ENCODE data around the gene OR5D14.

The OR5D14 gene

DNA sequence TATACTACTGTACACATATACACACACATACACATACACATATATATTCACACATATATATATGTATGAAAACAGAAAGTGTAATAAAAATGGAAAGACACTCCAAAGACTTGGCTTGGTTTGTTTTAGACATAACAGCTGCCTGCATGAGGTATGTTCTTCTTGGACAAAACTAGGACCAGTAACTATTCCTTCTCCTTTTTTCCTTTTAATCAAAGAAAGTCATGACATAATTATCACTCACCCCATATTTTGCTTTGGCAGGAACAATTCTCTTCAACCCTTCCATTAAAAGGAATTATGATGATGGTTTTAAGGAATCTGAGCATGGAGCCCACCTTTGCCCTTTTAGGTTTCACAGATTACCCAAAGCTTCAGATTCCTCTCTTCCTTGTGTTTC, at the start of gene OR5D14:
TSS of gene OR5D14 (plus strand) at position 301 of the 400 bp plus-strand sequence. CDS start at position 301, 0 bp downstream.
- no peak for DNase-seq (ENCODE audit: low spot score)

GRCh38 chr11:55773138-55773537, 22.2 kb upstream of the OR5D14 start, which contains the start of gene OR5D13:
Gene OR5D13 (plus strand): TSS chr11:55773438. CDS start chr11:55773438, 0 bp downstream.
- DNase-seq (ENCODE audit: low spot score), result no peak

DNA sequence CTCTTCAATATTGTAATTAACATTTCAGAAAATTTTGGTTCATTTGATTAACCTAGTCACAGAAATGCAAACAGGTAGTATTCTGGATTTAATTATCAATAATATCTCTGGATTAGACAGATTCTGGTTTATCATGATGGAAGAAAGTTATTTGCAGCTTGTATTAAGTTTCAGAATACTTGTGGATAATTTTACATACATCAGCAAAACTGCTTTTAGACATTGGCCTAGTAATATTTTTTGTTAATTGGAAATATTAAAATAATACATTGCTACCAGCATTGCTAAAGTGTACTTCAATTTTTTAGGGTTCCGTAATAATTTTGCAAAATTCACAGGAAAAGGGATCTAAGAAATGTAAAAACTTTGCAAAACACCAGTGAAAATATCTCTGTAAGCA, 3.8 kb upstream of the OR5D14 start:
- DNase-seq (ENCODE audit: low spot score), result no peak

GRCh38 chr11:55793321-55793720, 2.0 kb upstream of the OR5D14 start:
- no peak for DNase-seq (ENCODE audit: low spot score)

- DNase-seq (ENCODE audit: low spot score), result no peak
Measured at GRCh38 chr11:55806248-55806647, 10.9 kb downstream of the OR5D14 start.

- DNase-seq (ENCODE audit: low spot score), result no peak
Measured at GRCh38 chr11:55811067-55811466, 15.7 kb downstream of the OR5D14 start, which contains the start of gene OR5L1. Gene OR5L1 (plus strand): TSS chr11:55811367. CDS start chr11:55811467, 100 bp downstream.

DNA sequence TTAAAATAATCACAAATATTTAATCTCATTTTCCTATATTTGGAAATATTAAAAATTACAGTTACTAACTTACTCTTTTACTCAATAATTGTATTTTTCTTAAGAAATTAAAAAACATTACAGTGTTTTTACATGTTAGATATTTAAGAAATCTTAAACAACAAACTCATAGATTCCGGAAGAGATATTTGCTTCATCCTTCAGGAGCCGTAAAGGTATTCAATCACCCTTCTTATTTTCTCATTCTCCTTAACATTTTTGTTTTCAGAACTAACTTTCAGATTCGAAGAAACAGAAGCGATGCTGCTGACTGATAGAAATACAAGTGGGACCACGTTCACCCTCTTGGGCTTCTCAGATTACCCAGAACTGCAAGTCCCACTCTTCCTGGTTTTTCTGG, 24.0 kb downstream of the OR5D14 start, which contains the start of gene OR5D18:
TSS of gene OR5D18 (plus strand) at position 301 of the 400 bp plus-strand sequence. CDS start at position 301, 0 bp downstream.
- DNase-seq (ENCODE audit: low spot score), result no peak

GRCh38 chr11:55826919-55827318, 31.6 kb downstream of the OR5D14 start, which contains the start of gene OR5L2:
Gene OR5L2 (plus strand): TSS chr11:55827219. CDS start chr11:55827219, 0 bp downstream.
- DNase-seq (ENCODE audit: low spot score), result no peak

- no peak for DNase-seq (ENCODE audit: low spot score)
Measured at GRCh38 chr11:55838452-55838851, 43.1 kb downstream of the OR5D14 start, which contains the start of gene OR5D16. Gene OR5D16 (plus strand): TSS chr11:55838752. CDS start chr11:55838752, 0 bp downstream.

Measured in AG08395 (cell line).